Activated naive CD4-positive, alpha-beta T cell treated with anti-CD3 and anti-CD28 coated beads for 36 hours (primary cell): Measurements from ENCODE around the gene MT1M. TPM values are rescaled to one million over a fixed set of nuclear protein-coding genes. Genes with fewer than 3 reads are reported as not detected.

Experiments
- CTCF ChIA-PET: fragments of 350-600 bp; sonication (Branson Sonifier 250); formaldehyde crosslinking; loops from one replicate; lab custom pipeline; 2021; ENCODE audit warnings: antibody characterized with exemption; lab: Charles Lee
- DNase-seq: peaks from one replicate; pipeline ENCODE4 v3.0.0-alpha.2; 2020
- H3K27ac Mint-ChIP-seq: one replicate; pipeline ENCODE4 v1.8.0; 2021; ENCODE audit warnings: mild to moderate bottlenecking, mixed read lengths
- H3K27me3 Mint-ChIP-seq: one replicate; pipeline ENCODE4 v1.8.0; 2021; ENCODE audit warnings: low read depth, mixed read lengths
- H3K36me3 Mint-ChIP-seq: one replicate; pipeline ENCODE4 v1.8.0; 2021; ENCODE audit warnings: low read depth, mixed read lengths
- H3K4me1 Mint-ChIP-seq: one replicate; pipeline ENCODE4 v1.8.0; 2021; ENCODE audit warnings: low read depth, mixed read lengths
- H3K4me3 Mint-ChIP-seq: one replicate; pipeline ENCODE4 v1.8.0; 2021; ENCODE audit warnings: mild to moderate bottlenecking, moderate library complexity, mixed read lengths
- H3K9me3 Mint-ChIP-seq: one replicate; pipeline ENCODE4 v1.8.0; 2021; ENCODE audit warnings: mixed read lengths
- intact Hi-C: fragments of 100-400 bp; cut with micrococcal nuclease; formaldehyde crosslinking; loops from one replicate; pipeline ENCODE4 v1.15.1; 2023
- total RNA-seq, 2 experiments: library from RNA; stranded (reverse); gene quantifications; one replicate each; pipeline ENCODE4 v1.2.3, GENCODE V29; 2021

The MT1M gene
- total RNA-seq, 2 experiments from 2014 or later: not detected

- Mint-ChIP-seq H3K36me3 (no peaks in the 10 kb centered on the region), H3K4me1 (peaks cover 6% of the 10 kb centered on the region), H3K4me3 (no peak overlapping the region), H3K9me3 (no peaks in the 10 kb centered on the region), H3K27ac (no peak overlapping the region), H3K27me3 (peaks cover 5% of the 10 kb centered on the region)
- CTCF ChIA-PET: interaction anchor here (0.6 to 6.7 kb wide), 12 partner anchors 9 to 123 kb away, joined by 3 to 57 read pairs (median 4); no protein-coding TSS in a partner anchor
- intact Hi-C loops: no loop called here
- DNase-seq: no peak
Observed at GRCh38 chr16:56601325-56601724, 31.1 kb upstream of the MT1M start.

GRCh38 chr16:56603589-56603988 is 28.9 kb upstream of the MT1M start:
- peak; percentile 59 for DNase-seq
- Mint-ChIP-seq H3K36me3 (no peaks in the 10 kb centered on the region), H3K4me1 (peaks cover 23% of the 10 kb centered on the region), H3K9me3 (no peaks in the 10 kb centered on the region), H3K27me3 (peaks cover 5% of the 10 kb centered on the region), H3K27ac (no peak overlapping the region), H3K4me3 (no peak overlapping the region)
- CTCF ChIA-PET: interaction anchor here (1.0 to 6.7 kb wide), 10 partner anchors 9 to 225 kb away, joined by 3 to 57 read pairs (median 5); no protein-coding TSS in a partner anchor
- intact Hi-C loops: loop anchor here (1.0 kb wide), 2 partner anchors 40 to 99 kb away; no protein-coding TSS in a partner anchor

- intact Hi-C loops: no loop called here
- no peak overlapping the region for H3K4me3 Mint-ChIP-seq
- H3K9me3 Mint-ChIP-seq: no peaks in the 10 kb centered on the region
- CTCF ChIA-PET: interaction anchor here (1.7 to 6.7 kb wide), 3 partner anchors 28 to 97 kb away, joined by 6 to 57 read pairs (median 7); no protein-coding TSS in a partner anchor
- H3K36me3 Mint-ChIP-seq: no peaks in the 10 kb centered on the region
- DNase-seq: no peak
- H3K4me1 Mint-ChIP-seq: peaks cover 36% of the 10 kb centered on the region
- H3K27ac Mint-ChIP-seq: no peak overlapping the region
- H3K27me3 Mint-ChIP-seq: peaks cover 5% of the 10 kb centered on the region
Observed at GRCh38 chr16:56604966-56605365, 27.5 kb upstream of the MT1M start.

- intact Hi-C loops: no loop called here
- Mint-ChIP-seq H3K27me3 (peaks cover 4% of the 10 kb centered on the region), H3K4me1 (peaks cover 41% of the 10 kb centered on the region), H3K27ac (no peak overlapping the region), H3K36me3 (no peaks in the 10 kb centered on the region), H3K4me3 (no peak overlapping the region), H3K9me3 (no peaks in the 10 kb centered on the region)
- CTCF ChIA-PET: interaction anchor here (0.5 to 6.7 kb wide), 4 partner anchors 28 to 97 kb away, joined by 3 to 57 read pairs (median 6); no protein-coding TSS in a partner anchor
- no peak for DNase-seq
Observed at GRCh38 chr16:56605475-56605874, 27.0 kb upstream of the MT1M start.

GRCh38 chr16:56606071-56606475 is 26.4 kb upstream of the MT1M start:
- H3K4me3 Mint-ChIP-seq: no peak overlapping the region
- no peak overlapping the region for H3K27ac Mint-ChIP-seq
- peaks cover under 1% of the 10 kb centered on the region for H3K27me3 Mint-ChIP-seq
- H3K36me3 Mint-ChIP-seq: no peaks in the 10 kb centered on the region
- CTCF ChIA-PET: interaction anchor here (0.9 to 6.7 kb wide), 5 partner anchors 21 to 96 kb away, joined by 3 to 57 read pairs (median 6); no protein-coding TSS in a partner anchor
- DNase-seq: peak; percentile 23
- H3K4me1 Mint-ChIP-seq: peaks cover 47% of the 10 kb centered on the region
- intact Hi-C loops: no loop called here
- H3K9me3 Mint-ChIP-seq: no peaks in the 10 kb centered on the region

- H3K4me1 Mint-ChIP-seq: peaks cover 53% of the 10 kb centered on the region
- no peak overlapping the region for H3K4me3 Mint-ChIP-seq
- H3K9me3 Mint-ChIP-seq: no peaks in the 10 kb centered on the region
- intact Hi-C loops: no loop called here
- no peak for DNase-seq
- H3K36me3 Mint-ChIP-seq: no peaks in the 10 kb centered on the region
- CTCF ChIA-PET: interaction anchor here (0.9 to 6.7 kb wide), 5 partner anchors 21 to 96 kb away, joined by 3 to 57 read pairs (median 6); no protein-coding TSS in a partner anchor
- no peak overlapping the region for H3K27ac Mint-ChIP-seq
- no peaks in the 10 kb centered on the region for H3K27me3 Mint-ChIP-seq
Observed at GRCh38 chr16:56606476-56607108, 25.9 kb upstream of the MT1M start.

GRCh38 chr16:56607109-56607618 is 25.3 kb upstream of the MT1M start:
- no peaks in the 10 kb centered on the region for H3K9me3 Mint-ChIP-seq
- peak; percentile 43 for DNase-seq
- H3K27ac Mint-ChIP-seq: peak overlapping the region; percentile 77
- CTCF ChIA-PET: interaction anchor here (1.1 to 6.7 kb wide), 2 partner anchors 22 to 95 kb away, joined by 3 to 57 read pairs; no protein-coding TSS in a partner anchor
- H3K4me1 Mint-ChIP-seq: peaks cover 55% of the 10 kb centered on the region
- H3K36me3 Mint-ChIP-seq: no peaks in the 10 kb centered on the region
- H3K4me3 Mint-ChIP-seq: peak overlapping the region; percentile 16
- no peaks in the 10 kb centered on the region for H3K27me3 Mint-ChIP-seq
- intact Hi-C loops: no loop called here

- Mint-ChIP-seq H3K36me3 (no peaks in the 10 kb centered on the region), H3K4me3 (peak overlapping the region; percentile 50), H3K27me3 (no peaks in the 10 kb centered on the region), H3K9me3 (no peaks in the 10 kb centered on the region), H3K4me1 (peaks cover 59% of the 10 kb centered on the region), H3K27ac (peak overlapping the region; percentile 77)
- intact Hi-C loops: loop anchor here (1.0 to 2.0 kb wide), 11 partner anchors 18 to 435 kb away; partner anchors contain the start of genes MT1E, MT1F, MT1X and NUDT21
- no peak for DNase-seq
- CTCF ChIA-PET: no interaction called here
Observed at GRCh38 chr16:56607675-56608042, 24.8 kb upstream of the MT1M start.

- Mint-ChIP-seq H3K27me3 (no peaks in the 10 kb centered on the region), H3K27ac (peak within 1 kb of the TSS; percentile 88), H3K4me3 (peak within 1 kb of the TSS; percentile 88), H3K36me3 (no peaks in the 10 kb centered on the region), H3K4me1 (peaks cover 62% of the 10 kb centered on the region), H3K9me3 (no peaks in the 10 kb centered on the region)
- CTCF ChIA-PET: interaction anchor here (0.9 to 2.1 kb wide), 3 partner anchors 31 to 94 kb away, joined by 3 to 7 read pairs (median 3); no protein-coding TSS in a partner anchor
- intact Hi-C loops: loop anchor here (1.0 to 2.0 kb wide), 11 partner anchors 17 to 435 kb away; partner anchors contain the start of genes MT1E, MT1F, MT1X and NUDT21
- peak; percentile 94 for DNase-seq
Observed at GRCh38 chr16:56608043-56608875, 24.2 kb upstream of the MT1M start, which contains the start of gene MT2A. Gene MT2A (plus strand): TSS chr16:56608584. CDS start chr16:56608656, 72 bp downstream.

- CTCF ChIA-PET: interaction anchor here (0.7 to 2.1 kb wide), 5 partner anchors 32 to 344 kb away, joined by 3 to 7 read pairs (median 3); no protein-coding TSS in a partner anchor
- no peaks in the 10 kb centered on the region for H3K9me3 Mint-ChIP-seq
- H3K27me3 Mint-ChIP-seq: no peaks in the 10 kb centered on the region
- H3K4me1 Mint-ChIP-seq: peaks cover 67% of the 10 kb centered on the region
- peak overlapping the region; percentile 88 for H3K4me3 Mint-ChIP-seq
- no peaks in the 10 kb centered on the region for H3K36me3 Mint-ChIP-seq
- peak; percentile 22 for DNase-seq
- intact Hi-C loops: loop anchor here (1.0 to 2.0 kb wide), 12 partner anchors 16 to 577 kb away; partner anchors contain the start of genes MT1E, MT1F, MT1X and NUDT21
- peak overlapping the region; percentile 88 for H3K27ac Mint-ChIP-seq
Observed at GRCh38 chr16:56608876-56609462, 23.5 kb upstream of the MT1M start.

- no peaks in the 10 kb centered on the region for H3K9me3 Mint-ChIP-seq
- peak; percentile 91 for DNase-seq
- intact Hi-C loops: loop anchor here (1.0 to 2.0 kb wide), 6 partner anchors 159 to 577 kb away; partner anchors contain the start of genes NUDT21, OGFOD1, PSME3IP1 and RSPRY1
Observed at GRCh38 chr16:56609463-56609921, 23.0 kb upstream of the MT1M start.

More at GRCh38 chr16:56609463-56609921, 23.0 kb upstream of the MT1M start:
- CTCF ChIA-PET: interaction anchor here (0.7 to 2.1 kb wide), 5 partner anchors 9 to 345 kb away, joined by 3 to 7 read pairs (median 3); no protein-coding TSS in a partner anchor
- Mint-ChIP-seq H3K27ac (peak overlapping the region; percentile 88), H3K4me3 (peak overlapping the region; percentile 88), H3K36me3 (no peaks in the 10 kb centered on the region), H3K4me1 (peaks cover 72% of the 10 kb centered on the region), H3K27me3 (no peaks in the 10 kb centered on the region)
